HG02840 (cell line): Measurements from ENCODE around the gene ESR2.
"Not testable (repeated sequence)": the region's sequence is repeated elsewhere in the genome, so short reads cannot be mapped to it uniquely, and the experiment has no call there.

ENCODE experiments used
- ATAC-seq: cut with Tn5 transposase; IDR thresholded peaks from one replicate; pipeline ENCODE4 v1.9.1; 2021; ENCODE audit warnings: mild to moderate bottlenecking, moderate library complexity, moderate number of reproducible peaks; ENCODE audit not compliant: unreplicated experiment, low FRiP score

ESR2 gene

DNA sequence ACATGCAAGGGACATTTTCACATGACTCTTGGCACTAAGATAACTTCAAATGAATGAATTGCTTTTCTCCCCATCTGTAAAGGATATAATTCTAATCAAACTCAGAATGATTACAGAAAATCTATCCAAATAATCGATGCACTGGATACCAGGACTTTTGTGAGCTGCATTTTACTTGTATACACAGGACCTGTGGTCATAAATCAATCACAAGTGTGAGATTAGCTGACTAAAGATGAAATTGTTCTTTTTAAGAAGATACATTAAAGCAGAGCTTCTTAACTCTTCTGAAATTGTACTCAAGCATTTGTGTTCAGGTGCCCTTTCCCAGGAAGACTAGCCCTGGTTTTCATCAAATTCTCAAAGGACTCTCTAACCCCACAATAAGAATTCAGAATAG is 66.3 kb downstream of the ESR2 start:
- ATAC-seq, result no peak

DNA sequence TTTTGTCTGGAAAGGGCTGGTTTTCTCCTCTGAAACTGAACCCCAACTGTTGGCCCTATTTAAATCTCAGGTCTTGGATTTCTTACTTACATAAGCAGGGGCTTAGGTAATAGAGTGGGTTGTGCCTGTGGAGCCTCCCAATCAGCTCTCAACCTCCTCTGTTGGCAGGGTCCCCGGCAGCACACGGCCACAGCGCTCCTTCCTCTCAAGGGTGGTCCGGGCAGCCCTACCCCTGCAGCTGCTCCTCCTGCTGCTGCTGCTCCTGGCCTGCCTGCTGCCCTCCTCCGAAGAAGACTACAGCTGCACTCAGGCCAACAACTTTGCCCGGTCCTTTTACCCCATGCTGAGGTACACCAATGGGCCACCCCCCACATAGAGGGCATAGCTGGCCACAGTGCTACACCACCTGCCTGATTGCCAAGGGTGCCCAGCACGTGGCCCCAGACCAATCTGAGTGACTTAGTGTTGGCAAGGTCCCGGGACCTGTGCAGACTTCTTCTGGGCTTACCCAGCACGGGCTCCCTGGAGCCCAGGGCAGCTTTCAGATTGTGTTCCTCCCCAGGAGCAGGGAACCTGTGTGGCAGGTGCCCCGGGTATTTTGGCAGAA is 68.9 kb downstream of the ESR2 start:
- ATAC-seq, result no peak

DNA sequence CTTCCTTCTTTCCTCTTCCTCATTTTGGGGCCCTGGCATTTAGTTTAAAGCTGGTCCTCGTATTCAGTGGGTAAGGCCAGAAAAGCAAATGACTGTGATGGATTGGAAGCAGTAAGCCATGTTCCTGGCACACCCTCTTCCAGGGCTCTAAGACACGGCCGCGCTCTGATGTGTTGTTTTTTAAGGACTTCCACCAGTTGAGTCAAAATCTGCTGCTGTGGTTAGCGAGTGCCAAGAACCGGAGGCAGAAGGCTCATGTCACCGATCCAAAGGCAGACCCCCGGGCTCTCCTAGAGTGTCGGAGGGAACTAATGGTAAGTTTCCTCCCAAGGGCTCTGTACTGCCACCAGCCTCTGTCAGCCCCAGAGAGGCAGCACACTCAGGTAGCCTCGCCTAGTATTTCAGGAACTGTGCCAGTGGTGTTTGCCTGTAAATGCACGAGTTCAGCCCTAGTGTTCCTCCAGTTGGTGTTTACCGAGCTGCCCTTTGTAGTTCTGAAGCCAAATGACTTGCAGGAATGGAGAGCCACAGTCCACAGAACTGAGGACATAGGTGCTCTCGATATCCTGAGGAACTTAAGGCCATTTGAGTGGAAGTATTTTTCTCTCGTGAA is 72.7 kb downstream of the ESR2 start:
- no peak for ATAC-seq

DNA sequence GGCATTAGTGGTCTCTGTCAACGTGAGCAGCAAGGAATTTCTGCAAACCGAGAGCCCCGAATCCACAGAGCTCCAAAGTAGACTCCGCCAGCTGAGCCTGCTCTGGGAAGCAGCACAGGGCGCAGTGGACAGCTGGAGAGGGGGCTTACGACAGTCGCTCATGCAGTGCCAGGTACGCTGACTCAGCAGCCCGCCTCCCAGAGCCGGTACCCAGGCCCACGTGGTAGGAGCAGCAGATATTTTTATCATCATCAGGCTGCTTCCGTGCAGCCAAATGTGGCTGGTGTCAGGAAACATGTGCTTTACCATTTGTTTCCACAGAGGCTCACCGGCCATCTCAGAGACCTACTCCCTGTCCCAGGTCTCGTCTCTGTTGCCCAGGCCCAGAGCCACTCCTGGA is 73.7 kb downstream of the ESR2 start:
- ATAC-seq, result no peak

DNA sequence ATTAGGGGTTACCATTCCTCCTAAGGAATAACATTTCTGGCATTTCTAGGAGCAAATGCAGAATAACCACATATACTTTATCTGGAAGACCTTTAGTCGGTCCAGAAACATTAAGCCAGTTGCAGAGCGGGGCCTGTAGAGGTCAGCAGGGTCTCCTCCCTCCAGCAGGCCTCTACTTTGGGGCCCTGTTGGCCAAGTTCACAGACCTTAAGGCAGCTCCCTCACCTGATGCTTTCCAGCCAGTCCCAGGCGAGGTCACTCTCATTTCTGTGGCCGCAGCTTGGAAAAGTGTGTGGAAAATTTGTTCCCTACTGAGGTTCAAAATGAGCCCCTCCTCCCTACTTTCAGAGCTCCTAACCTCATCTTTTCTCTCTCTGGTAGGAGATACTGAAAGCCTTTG is 74.1 kb downstream of the ESR2 start:
- ATAC-seq, result no peak

DNA sequence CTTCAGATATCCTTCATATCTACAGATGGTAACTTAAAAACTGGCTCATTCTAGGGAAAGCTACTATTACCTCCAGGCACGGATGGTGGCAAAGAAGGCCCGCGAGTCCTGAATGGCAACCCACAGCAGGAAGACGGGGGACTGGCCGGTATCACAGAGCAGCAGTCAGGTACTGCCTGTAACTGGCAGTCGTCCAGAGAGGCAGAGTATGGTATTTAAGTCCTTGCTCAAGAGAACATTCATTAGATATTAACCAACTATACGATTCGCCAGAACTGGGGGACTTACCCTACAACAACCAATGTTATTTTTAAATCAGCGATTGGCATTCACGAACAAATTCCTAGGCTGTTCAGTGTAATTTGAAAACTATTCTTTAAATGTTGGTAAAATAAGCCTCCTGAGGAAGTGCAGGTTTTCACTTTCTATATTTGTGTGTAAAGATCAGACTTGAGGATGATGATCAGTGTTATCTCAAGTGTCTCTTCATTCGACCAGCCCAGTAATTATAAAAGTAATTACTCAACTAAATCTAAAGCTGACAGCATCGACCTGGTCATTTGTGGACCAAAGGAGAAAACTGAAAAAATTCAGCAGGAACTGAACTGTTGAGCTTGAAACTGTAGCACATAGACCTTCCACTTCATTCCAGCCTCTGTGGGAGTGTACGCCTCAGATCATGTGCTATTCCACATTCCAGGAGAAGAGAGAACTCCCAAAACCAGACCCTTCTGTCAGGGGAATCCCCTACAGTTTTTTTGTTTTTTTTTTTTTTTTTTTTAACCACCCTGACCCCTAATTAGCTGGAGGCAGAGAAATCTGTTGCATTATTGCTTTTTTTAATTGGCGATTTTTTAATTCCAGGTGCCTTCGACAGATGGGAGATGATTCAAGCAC is 75.6 kb downstream of the ESR2 start:
- ATAC-seq, result no peak

DNA sequence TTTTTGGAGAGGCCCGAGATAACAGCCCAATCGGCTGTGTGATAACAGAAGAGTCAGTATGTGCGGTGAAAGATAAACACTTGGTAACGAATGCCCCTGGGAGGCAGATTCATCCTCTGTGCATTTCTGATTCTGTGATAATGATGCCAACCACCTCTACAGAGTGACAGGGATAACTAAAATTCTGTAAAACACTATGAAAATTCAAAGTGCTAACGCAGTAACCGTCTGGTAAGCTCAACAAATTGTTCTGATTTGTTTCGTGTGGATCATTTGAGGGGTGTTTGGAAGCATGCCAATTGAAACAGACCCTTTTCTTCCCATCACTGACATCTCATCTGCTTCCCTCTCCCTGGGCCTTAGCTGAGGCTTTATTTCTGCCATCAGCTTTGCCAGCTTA is 76.3 kb downstream of the ESR2 start:
- ATAC-seq, result no peak

DNA sequence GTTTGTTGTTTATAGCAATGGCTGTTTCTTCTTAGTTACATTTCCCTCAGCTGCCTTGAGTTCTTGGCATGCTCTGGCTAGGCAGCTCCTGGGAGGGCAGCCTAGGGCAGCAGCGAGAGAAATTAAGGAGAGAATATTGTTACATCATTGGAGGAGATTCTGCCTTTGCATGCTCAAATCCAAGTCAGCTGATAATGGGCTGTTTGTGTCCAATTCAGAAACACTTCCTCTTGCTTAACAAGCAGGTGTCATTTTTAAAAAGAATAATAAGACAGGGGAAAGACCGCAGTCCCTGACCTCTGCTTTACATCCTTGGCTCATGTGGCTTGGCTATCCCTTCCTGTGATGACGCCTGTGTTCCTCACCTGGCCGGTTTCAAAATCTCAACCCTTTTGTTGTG is 76.9 kb downstream of the ESR2 start:
- no peak for ATAC-seq

DNA sequence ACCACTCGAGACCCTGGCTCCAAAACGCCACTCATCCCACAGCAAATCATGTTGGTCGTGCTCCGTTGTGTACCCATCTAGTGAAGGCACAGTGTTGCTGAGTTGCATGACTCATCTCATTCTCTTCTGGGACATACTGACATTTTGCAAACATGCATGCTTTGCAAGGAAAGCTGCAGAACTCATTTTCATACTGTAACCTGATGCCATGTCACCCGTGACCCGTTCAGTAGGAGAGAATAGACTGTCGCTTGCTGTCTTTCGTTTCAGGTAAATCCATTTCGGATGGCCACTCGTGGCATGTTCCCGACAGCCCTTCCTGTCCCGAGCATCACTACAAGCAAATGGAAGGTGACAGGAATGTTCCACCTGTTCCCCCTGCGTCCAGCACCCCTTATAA is 78.2 kb downstream of the ESR2 start:
- ATAC-seq, result no peak

DNA sequence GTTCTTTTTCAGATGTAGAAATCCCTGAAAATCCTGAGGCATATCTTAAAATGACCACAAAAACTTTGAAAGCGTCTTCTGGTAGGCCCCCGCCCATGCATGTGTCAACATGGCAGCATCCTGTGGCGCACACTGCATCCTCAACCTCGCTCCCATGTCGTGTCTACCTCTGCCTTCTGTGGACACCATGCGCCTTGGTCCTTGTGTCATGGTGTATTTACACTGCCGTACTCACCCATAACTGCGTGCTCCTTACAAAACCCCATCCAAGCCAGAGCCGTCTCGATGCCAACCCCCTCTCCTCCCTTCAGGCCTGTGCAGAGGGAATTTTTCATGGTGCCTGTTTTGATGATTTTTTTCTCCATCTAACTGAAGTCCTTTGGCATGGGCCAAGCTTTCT is 78.9 kb downstream of the ESR2 start:
- ATAC-seq, result no peak

DNA sequence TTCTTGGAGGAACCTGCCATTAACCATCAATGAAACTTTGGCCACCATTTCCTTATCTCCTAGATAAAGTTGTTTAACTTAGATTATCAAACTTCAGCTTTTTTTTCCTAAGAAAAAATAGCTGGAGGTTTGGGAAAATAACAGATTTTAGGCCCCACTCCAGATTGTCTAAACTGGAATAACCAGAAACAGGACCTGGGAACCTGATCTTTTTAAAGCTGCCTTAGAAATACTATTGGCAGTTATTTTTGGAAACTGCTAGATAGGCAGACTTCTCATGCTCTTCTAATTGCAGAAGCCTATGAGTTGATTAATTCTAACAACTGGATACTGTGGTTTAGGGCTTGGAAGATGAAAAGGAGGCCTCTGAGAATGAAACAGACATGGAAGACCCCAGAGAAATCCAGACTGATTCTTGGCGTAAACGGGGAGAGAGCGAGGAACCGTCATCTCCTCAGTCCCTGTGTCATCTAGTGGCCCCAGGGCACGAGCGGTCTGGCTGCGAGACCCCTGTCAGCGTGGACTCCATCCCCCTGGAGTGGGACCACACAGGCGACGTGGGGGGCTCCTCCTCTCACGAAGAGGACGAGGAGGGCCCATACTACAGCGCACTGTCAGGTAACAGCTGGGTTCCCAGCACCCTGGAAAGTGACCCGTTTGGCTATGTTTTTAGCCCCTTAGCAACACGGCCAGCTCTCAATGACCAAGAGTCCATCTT is 80.2 kb downstream of the ESR2 start:
- ATAC-seq, result no peak

DNA sequence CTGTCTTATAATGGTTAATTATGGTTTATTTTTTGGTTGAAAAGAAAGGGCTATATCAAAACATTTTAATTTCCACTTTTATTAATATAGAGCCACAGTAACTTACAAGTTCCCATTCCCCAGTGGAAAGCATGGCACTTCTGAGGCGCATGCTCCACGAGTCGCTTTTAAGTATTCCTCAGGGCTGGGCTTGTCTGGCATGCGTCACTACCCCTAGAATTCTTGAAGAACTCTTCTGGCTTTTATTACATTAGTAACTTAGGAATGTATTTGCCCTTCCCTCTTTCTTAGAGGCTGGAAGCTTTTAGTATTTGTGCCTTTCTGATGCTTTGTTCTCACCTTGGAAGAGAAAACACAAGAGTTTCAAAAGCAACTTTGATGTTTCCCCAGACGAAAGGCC is 81.1 kb downstream of the ESR2 start:
- ATAC-seq, result no peak

DNA sequence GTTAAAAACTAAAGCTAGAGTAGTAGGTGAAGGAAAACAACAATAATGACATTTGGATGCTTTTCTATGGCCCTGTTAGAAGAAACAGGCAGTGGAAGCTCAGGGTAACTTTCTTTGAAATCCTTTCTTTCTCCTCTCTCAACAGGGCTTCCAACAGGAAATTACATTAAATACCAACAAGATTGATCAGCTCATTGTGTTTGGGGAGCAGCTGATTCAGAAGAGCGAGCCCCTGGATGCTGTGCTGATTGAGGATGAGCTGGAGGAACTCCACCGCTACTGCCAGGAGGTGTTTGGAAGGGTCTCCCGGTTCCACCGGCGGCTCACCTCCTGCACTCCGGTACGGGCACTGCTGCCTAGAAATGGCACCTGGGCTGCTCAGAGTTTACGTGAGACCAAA is 81.5 kb downstream of the ESR2 start:
- ATAC-seq, result no peak

DNA sequence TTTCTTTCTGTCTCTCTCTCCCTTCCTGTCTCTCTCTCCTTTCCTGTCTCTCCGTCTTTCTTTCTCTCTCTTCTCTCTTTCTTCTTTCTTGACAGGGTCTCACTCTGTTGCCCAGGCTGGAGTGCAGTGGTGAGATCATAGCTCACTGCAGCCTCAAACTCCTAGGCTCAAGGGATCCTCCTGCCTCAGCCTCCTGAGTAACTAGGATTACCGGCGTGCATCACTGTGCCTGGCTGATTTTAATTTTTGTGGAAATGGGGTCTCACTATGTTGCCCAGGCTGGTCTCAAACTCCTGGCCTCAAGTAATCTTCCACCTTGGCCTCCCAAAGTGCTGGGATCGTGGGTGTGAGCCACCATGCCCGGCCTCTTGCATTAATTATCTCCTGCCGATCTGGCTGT is 83.3 kb downstream of the ESR2 start:
- not testable (repeated sequence) for ATAC-seq

DNA sequence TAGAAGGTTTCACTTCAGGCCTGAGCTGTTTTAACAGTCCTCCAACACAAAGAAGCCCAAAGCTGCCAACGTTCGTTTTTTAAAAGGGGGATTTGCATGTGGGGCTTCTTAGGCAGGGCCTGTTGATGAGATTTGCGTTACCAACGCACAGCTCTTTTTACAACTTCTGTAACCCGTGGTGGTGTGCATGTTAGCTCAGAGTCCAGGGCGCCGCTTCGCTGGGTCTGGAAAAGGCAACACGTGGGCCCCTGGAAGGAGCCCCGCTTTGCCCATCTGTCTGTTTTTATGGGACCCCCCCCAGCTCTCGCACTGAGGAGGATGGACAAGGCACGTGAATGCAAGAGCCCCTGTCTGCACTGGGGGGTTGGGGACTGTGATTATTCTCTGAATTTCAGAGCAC is 84.0 kb downstream of the ESR2 start:
- no peak for ATAC-seq

DNA sequence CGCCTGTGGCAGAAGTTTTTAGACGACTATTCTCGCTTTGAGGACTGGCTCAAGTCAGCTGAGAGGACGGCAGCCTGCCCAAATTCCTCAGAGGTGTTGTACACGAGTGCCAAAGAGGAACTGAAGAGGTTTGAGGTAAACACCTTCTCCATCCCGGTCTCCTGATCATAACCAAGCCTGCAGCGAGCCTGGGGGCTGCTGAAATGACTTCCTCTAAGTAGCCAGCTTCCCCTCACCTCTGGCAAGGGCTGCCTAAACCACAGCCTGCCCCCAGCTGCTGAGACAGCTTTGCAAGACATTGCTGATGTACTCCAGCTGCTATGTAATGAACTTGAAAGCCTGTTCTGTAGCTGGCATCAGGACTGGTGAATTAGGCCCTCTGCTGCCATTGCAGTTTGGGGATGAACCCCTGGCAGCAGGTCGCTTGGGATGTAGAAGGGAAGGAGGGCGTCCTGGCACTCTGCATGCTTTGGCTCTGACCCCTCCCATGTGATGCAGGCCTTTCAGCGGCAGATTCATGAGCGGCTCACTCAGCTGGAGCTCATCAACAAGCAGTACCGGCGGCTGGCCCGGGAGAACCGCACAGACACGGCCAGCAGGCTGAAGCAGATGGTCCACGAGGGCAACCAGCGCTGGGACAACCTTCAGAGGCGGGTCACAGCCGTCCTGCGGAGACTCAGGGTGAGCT is 84.6 kb downstream of the ESR2 start:
- ATAC-seq, result no peak

DNA sequence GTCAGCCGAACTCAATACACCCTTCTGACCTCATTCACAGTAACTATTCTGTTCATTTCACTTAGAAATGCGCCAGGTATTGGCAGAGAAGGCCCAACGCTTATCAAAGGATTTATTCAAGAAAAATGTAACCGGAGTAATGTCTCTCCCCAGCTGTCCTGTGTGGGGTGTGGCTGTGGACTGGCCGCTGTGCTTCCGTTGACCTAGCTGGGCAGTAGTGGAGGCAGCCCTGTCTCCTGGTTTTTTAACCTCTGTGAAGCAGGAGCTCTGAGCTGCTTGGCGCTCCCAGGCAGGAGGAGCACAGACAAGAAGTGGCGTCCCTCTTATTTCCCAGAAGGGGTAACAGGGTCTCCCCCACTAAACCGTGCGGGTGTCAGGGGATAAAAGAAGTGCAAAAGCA is 85.2 kb downstream of the ESR2 start:
- no peak for ATAC-seq

DNA sequence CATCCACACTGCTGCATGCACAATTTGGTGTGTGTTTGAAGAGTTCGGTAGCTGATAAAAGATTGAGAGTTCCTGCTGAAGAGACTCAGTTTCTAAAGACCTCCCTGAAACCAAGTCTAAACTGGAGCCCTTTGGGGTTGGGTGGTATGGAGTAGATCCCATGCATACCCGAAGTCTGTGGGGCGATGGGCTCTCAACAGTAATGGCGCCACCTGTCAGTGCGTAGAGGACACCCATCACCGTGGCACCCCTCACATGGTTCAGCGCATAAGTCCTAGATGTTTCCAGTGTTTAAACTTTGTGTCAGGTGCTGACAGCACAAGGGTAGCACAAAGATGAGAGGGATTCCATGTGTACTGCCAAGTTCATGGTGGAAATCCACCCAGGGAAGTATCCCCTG is 85.9 kb downstream of the ESR2 start:
- no peak for ATAC-seq

DNA sequence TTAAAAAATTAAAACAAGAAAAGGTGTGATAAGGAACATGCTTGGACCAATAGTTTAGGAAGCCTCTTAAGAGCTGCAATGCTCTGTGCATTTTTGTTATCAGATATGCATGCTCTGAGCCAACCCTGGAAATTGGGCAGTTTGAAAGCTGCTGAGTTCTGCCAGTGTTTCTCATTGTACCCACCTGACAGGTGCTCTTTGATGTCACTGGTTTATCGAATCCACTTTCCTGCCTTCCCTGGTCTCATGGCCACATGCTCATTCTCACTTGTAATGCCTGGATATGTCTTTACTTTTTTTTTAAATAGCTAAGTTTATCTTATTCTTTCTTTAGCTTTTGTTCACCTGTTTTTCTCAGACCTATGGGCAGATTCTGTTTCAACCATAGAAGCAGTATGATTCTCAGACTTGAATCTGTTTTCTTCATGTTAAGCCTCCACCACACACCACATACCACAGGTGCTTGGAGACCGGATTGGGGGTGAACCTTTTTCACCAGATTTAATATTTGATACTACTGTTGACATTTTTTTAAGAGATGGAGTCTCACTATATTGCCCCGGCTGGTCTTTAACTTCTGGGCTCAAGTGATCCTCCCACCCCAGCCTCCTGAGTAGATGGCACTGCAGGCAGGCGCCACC is 90.7 kb downstream of the ESR2 start:
- no peak for ATAC-seq

DNA sequence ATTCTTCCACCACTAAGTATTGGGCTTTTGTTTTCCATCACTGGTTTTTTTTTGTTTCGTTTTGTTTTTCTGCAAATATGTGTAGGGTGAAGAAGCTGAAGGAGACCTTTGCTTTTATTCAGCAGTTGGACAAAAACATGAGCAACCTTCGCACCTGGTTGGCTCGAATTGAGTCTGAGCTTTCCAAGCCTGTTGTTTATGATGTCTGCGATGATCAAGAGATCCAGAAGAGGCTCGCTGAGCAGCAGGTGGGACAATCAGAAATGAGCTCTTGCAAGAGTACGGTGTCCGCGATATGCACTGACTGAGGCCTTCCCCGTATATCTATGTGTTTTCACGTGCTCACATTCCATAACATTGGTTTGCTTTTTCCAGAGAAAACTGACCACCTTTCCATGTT is 91.5 kb downstream of the ESR2 start:
- no peak for ATAC-seq
